NB4 (cell line): ENCODE data around the gene LMCD1.

Experiments
- MYC ChIP-seq: IDR thresholded peaks from 2 replicates; pipeline ENCODE4 v1.6.1; 2011; ENCODE audit warnings: low read depth, low read length
- TF ChIP-seq, protein P1 (sequence below): IDR thresholded peaks from 2 replicates; pipeline ENCODE4 v1.6.1; 2011; ENCODE audit warnings: low read depth, low read length
- TF ChIP-seq, protein P2 (sequence below): IDR thresholded peaks from one replicate; pipeline ENCODE4 v1.5.1; 2012; ENCODE audit warnings: low read depth, low read length

DNA sequence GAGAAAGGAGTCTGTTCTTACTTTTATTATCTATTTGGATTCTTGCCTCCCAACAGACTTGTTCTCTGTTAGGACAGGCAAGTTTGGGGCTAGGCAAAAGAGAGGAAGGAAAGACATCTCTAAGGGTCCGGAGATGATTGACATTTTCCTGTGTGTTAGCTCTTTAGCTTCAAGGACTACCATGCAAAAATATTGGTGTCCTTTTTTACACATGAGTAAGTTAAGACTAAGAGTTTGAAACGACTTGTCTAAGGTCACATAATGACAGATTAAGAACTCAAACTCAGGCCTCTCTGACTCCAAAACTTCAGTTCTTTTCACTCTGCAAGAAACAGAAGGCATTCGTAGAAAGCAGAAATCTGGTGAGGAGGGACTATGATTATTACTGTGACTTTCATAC lies 5.9 kb downstream of the LMCD1 start:
- TF ChIP-seq, protein P1, sequence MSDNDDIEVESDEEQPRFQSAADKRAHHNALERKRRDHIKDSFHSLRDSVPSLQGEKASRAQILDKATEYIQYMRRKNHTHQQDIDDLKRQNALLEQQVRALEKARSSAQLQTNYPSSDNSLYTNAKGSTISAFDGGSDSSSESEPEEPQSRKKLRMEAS = no peak
- TF ChIP-seq, protein P2, sequence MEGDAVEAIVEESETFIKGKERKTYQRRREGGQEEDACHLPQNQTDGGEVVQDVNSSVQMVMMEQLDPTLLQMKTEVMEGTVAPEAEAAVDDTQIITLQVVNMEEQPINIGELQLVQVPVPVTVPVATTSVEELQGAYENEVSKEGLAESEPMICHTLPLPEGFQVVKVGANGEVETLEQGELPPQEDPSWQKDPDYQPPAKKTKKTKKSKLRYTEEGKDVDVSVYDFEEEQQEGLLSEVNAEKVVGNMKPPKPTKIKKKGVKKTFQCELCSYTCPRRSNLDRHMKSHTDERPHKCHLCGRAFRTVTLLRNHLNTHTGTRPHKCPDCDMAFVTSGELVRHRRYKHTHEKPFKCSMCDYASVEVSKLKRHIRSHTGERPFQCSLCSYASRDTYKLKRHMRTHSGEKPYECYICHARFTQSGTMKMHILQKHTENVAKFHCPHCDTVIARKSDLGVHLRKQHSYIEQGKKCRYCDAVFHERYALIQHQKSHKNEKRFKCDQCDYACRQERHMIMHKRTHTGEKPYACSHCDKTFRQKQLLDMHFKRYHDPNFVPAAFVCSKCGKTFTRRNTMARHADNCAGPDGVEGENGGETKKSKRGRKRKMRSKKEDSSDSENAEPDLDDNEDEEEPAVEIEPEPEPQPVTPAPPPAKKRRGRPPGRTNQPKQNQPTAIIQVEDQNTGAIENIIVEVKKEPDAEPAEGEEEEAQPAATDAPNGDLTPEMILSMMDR = no peak
- TF ChIP-seq MYC = no peak
